Psoas muscle (tissue), 8 donors: ENCODE measurements around the gene PRKN. TPM values are rescaled to one million over a fixed set of nuclear protein-coding genes. Genes with fewer than 3 reads are reported as not detected.
A peak's percentile ranks its signal among the peaks of the same experiment; 100 is the strongest.

Experiments
- ATAC-seq, 4 donors: fragments of 200-7000 bp; cut with Tn5 transposase; one replicate each; pipeline ENCODE4 v1.9.1; 2020; ENCODE audit warnings: moderate library complexity in 3 of 4, mild to moderate bottlenecking in 2 of 4
- DNase-seq, 2 donors: peaks; one replicate each; pipeline ENCODE4 v3.0.0-alpha.2; 2020
- H3K27ac ChIP-seq: fragments of 200-600 bp; one replicate; pipeline ENCODE4 v1.8.0; 2022
- H3K27me3 ChIP-seq, 3 donors: fragments of 200-600 bp in 1 of 3; one replicate each; pipeline versions ENCODE4 v1.6.1 to v1.8.0; 2013 to 2022; ENCODE audit warnings: low read length in 2 of 3, mild to moderate bottlenecking in 2 of 3, moderate library complexity in 1 of 3; ENCODE audit not compliant: insufficient read depth in 3 of 3
- H3K36me3 ChIP-seq, 2 donors: fragments of 200-600 bp in 1 of 2; one replicate each; pipeline versions ENCODE4 v1.6.1 to v1.8.0; 2013 to 2022; ENCODE audit warnings: low read depth in 1 of 2, mild to moderate bottlenecking in 1 of 2, moderate library complexity in 1 of 2; ENCODE audit not compliant: insufficient read depth in 1 of 2
- H3K4me1 ChIP-seq: fragments of 200-600 bp; one replicate; pipeline ENCODE4 v1.8.0; 2022
- H3K4me3 ChIP-seq: fragments of 200-600 bp; one replicate; pipeline ENCODE4 v1.8.0; 2022; ENCODE audit warnings: mild to moderate bottlenecking
- H3K9me3 ChIP-seq: fragments of 200-600 bp; one replicate; pipeline ENCODE4 v1.8.0; 2022
- CTCF ChIP-seq: fragments of 200-600 bp; IDR thresholded peaks from one replicate; pipeline ENCODE4 v1.8.0; 2022; ENCODE audit warnings: antibody characterized with exemption
- WGBS, 3 donors: extraction: QIAGEN DNeasy Blood & Tissue Kit; methylation state at CpG; one replicate each; pipeline versions ENCODE4 v1.1.6 to v1.1.7; 2013; 5-methylcytosine and 5-hydroxymethylcytosine counted together
- intact Hi-C, 2 donors: fragments of 100-400 bp; cut with DNase I; formaldehyde crosslinking; loops; one replicate each; pipeline versions ENCODE4 v1.11.0 to v1.14.2; 2022
- polyA plus RNA-seq, 3 donors: library from polyadenylated mRNA; stranded (reverse); fragments of 200-250 nt; gene quantifications; one replicate each; pipeline ENCODE4 v1.2.3, GENCODE V29; 2013
- total RNA-seq, 4 donors: library from RNA; stranded (reverse); fragmentation: NEBNext Ultra II Directional in 2 of 4; extraction: Animal tissue kit (Norgen Biotek cat#: 25700) in 2 of 4; gene quantifications; one replicate each; pipeline versions ENCODE4 v1.2.1 to v1.2.4, GENCODE V29; 2021 to 2023
- donor health status: healthy with polysubstance abuse.
- donor health status: DM: no; HTN: no; CAD: no; lungs with moderate emphysema.
- donor health status: Bipolar disorder and iron deficiency.
- donor health status: healthy.
- donor health status: DM: yes; HTN: yes; CAD: no.
- donor health status: DM: no; HTN: no; CAD: no.
- donor health status: DM: no; HTN: no; CAD: no.
- donor health status: DM: yes; HTN: yes; CAD: no.

PRKN gene
- total and polyA plus RNA-seq, 7 donors = 1.5 to 19.5 (median 11.7) TPM

GRCh38 chr6:161634916-161635315 lies 1092.7 kb downstream of the PRKN start:
- no peak for TF ChIP-seq CTCF
- no peak for DNase-seq
- ATAC-seq = no peak
- intact Hi-C loops = no loop called here
- WGBS, 3 donors = 93 to 94% (median 93%) methylated on average over 8 of the region's 8 CpGs
- Histone ChIP-seq H3K27me3 (peaks cover 0 to 2% (median 0%) of the 10 kb centered on the region in 3 donors), H3K36me3 (no peaks in the 10 kb centered on the region), H3K9me3 (no peaks in the 10 kb centered on the region), H3K4me3 (no peak overlapping the region), H3K27ac (no peak overlapping the region), H3K4me1 (peaks cover 14% of the 10 kb centered on the region)

- peak in 2 of 4 donors; percentile 25 to 45 for ATAC-seq
- H3K36me3 ChIP-seq = no peaks in the 10 kb centered on the region
- H3K27me3 ChIP-seq = peaks cover 0 to 2% (median 0%) of the 10 kb centered on the region in 3 donors
- H3K4me1 ChIP-seq = peaks cover 14% of the 10 kb centered on the region
- whole genome bisulfite sequencing, 3 donors = 32 to 34% (median 33%) methylated on average over 2 of the region's 2 CpGs
- intact Hi-C loops = no loop called here
- H3K9me3 ChIP-seq = no peaks in the 10 kb centered on the region
- no peak for TF ChIP-seq CTCF
- no peak overlapping the region for H3K4me3 ChIP-seq
- no peak overlapping the region for H3K27ac ChIP-seq
- no peak for DNase-seq
Observed at GRCh38 chr6:161631676-161632194, 1095.8 kb downstream of the PRKN start.

GRCh38 chr6:161630674-161631073 lies 1096.9 kb downstream of the PRKN start:
- H3K4me1 ChIP-seq = peaks cover 14% of the 10 kb centered on the region
- H3K9me3 ChIP-seq = no peaks in the 10 kb centered on the region
- intact Hi-C loops = no loop called here
- no peak overlapping the region for H3K4me3 ChIP-seq
- 49 to 58% (median 50%) methylated on average over 6 of the region's 6 CpGs for WGBS, 3 donors
- no peak for TF ChIP-seq CTCF
- DNase-seq = no peak
- no peak overlapping the region for H3K27ac ChIP-seq
- no peaks in the 10 kb centered on the region for H3K36me3 ChIP-seq
- H3K27me3 ChIP-seq = no peaks in the 10 kb centered on the region
- no peak for ATAC-seq

- no peak for TF ChIP-seq CTCF
- H3K9me3 ChIP-seq = no peaks in the 10 kb centered on the region
- H3K27ac ChIP-seq = no peak overlapping the region
- peaks cover 4% of the 10 kb centered on the region for H3K4me1 ChIP-seq
- H3K36me3 ChIP-seq = no peaks in the 10 kb centered on the region
- intact Hi-C loops = no loop called here
- H3K27me3 ChIP-seq = no peaks in the 10 kb centered on the region
- WGBS, 3 donors = 67 to 96% (median 79%) methylated on average over 13 of the region's 13 CpGs
- DNase-seq = no peak
- ATAC-seq = no peak
- H3K4me3 ChIP-seq = no peak overlapping the region
Observed at GRCh38 chr6:161626132-161626676, 1101.4 kb downstream of the PRKN start.

GRCh38 chr6:161624111-161624510 lies 1103.5 kb downstream of the PRKN start:
- intact Hi-C loops = no loop called here
- TF ChIP-seq CTCF = no peak
- H3K9me3 ChIP-seq = no peaks in the 10 kb centered on the region
- 57 to 70% (median 61%) methylated on average over 4 of the region's 4 CpGs for WGBS, 3 donors
- H3K4me1 ChIP-seq = no peaks in the 10 kb centered on the region
- DNase-seq (no peak), ATAC-seq (no peak)
- H3K27me3 ChIP-seq = no peaks in the 10 kb centered on the region
- no peak overlapping the region for H3K27ac ChIP-seq
- H3K36me3 ChIP-seq = no peaks in the 10 kb centered on the region
- no peak overlapping the region for H3K4me3 ChIP-seq
